Mammary epithelial cell (primary cell): ENCODE results near the gene SIGLEC10.

Experiments used
- CTCF ChIP-seq, 2 donors: IDR thresholded peaks in 1 of 2; conservative IDR thresholded peaks in 1 of 2; 2 replicates each; pipeline ENCODE4 v1.5.1; 2011 to 2012; ENCODE audit warnings: inconsistent platforms in 2 of 2, low read length in 2 of 2, mild to moderate bottlenecking in 2 of 2, control low read depth in 1 of 2, low read depth in 1 of 2; ENCODE audit not compliant: insufficient read depth in 1 of 2; ENCODE audit errors: extremely low read depth in 1 of 2
- EZH2 ChIP-seq: IDR thresholded peaks from 2 replicates; pipeline ENCODE4 v1.6.1; 2012; ENCODE audit warnings: low read length, inconsistent platforms, borderline replicate concordance

GRCh38 chr19:51380379-51380778 is 37.1 kb downstream of the SIGLEC10 start:
- TF ChIP-seq EZH2 (no peak), CTCF (conservative IDR thresholded peaks at IDR 0.05 in 1 of 2, IDR thresholded peaks at IDR 0.05 in 1 of 2; ENCODE audit: extremely low read depth in 1 of 2, insufficient read depth in 1 of 2, low read depth in 1 of 2, low read length in 2 of 2) (no peak)
